ENCODE data around the gene CNTRL. TPM values are rescaled to one million over a fixed set of nuclear protein-coding genes. Genes with fewer than 3 reads are reported as not detected.
A peak's percentile ranks its signal among the peaks of the same experiment; 100 is the strongest.

CNTRL gene
- total RNA-seq, 3 donors from 2014 or later (not counting 1 experiment from before 2014, with no cell fraction given) = 59.1 to 74.3 (median 60.0) TPM

DNA sequence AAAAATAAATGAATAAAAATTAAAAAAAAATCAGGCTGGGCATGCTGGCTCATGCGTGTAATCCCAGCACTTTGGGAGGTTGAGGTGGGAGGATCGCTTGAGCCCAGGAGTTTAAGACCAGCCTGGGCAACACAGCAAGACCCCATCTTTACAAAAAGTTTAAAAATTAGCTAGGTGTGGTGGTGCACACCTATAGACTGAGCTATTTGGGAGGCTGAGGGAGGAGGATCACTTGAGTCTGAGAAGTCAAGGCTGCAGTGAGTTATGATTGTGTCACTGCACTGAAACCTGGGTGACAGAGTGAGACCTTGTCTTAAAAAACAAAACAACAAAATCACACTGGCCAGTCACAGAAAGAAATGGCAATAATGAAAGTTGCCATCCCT is 3.4 kb upstream of the CNTRL start:
- peak overlapping the region; percentile 79 for H3K27ac ChIP-seq (ENCODE audit: low read length)
- Mint-ChIP-seq H3K36me3 (no peaks in the 10 kb centered on the region), H3K27me3 (ENCODE audit: low read depth in 2 of 2) (no peaks in the 10 kb centered on the region), H3K9me3 (no peaks in the 10 kb centered on the region), H3K4me1 (peaks cover 34 to 42% of the 10 kb centered on the region in 2 donors), H3K27ac (peak overlapping the region; percentile 79 to 85), H3K4me3 (peak overlapping the region; percentile 93)
- intact Hi-C loops (cut with micrococcal nuclease) = no loop called here
- ATAC-seq (no peak), DNase-seq (peak in 1 of 2 donors; percentile 28)
- no peaks in the 10 kb centered on the region for H3K27me3 ChIP-seq (ENCODE audit: control insufficient read depth, insufficient read depth, low read length)
- TF ChIP-seq, protein P1, sequence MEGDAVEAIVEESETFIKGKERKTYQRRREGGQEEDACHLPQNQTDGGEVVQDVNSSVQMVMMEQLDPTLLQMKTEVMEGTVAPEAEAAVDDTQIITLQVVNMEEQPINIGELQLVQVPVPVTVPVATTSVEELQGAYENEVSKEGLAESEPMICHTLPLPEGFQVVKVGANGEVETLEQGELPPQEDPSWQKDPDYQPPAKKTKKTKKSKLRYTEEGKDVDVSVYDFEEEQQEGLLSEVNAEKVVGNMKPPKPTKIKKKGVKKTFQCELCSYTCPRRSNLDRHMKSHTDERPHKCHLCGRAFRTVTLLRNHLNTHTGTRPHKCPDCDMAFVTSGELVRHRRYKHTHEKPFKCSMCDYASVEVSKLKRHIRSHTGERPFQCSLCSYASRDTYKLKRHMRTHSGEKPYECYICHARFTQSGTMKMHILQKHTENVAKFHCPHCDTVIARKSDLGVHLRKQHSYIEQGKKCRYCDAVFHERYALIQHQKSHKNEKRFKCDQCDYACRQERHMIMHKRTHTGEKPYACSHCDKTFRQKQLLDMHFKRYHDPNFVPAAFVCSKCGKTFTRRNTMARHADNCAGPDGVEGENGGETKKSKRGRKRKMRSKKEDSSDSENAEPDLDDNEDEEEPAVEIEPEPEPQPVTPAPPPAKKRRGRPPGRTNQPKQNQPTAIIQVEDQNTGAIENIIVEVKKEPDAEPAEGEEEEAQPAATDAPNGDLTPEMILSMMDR (IDR thresholded peaks at IDR 0.05) = no peak
- no peaks in the 10 kb centered on the region for H3K36me3 ChIP-seq (ENCODE audit: control insufficient read depth, insufficient read depth, low read length)
- H3K4me3 ChIP-seq (ENCODE audit: low read length) = peak overlapping the region; percentile 48
- WGBS (ENCODE audit: insufficient coverage) = 100% methylated on average over 2 of the region's 2 CpGs
- H3K4me1 ChIP-seq (ENCODE audit: control insufficient read depth, insufficient read depth, low read length) = peaks cover 20% of the 10 kb centered on the region
- H3K9me3 ChIP-seq (ENCODE audit: control insufficient read depth, insufficient read depth, low read length) = no peaks in the 10 kb centered on the region

DNA sequence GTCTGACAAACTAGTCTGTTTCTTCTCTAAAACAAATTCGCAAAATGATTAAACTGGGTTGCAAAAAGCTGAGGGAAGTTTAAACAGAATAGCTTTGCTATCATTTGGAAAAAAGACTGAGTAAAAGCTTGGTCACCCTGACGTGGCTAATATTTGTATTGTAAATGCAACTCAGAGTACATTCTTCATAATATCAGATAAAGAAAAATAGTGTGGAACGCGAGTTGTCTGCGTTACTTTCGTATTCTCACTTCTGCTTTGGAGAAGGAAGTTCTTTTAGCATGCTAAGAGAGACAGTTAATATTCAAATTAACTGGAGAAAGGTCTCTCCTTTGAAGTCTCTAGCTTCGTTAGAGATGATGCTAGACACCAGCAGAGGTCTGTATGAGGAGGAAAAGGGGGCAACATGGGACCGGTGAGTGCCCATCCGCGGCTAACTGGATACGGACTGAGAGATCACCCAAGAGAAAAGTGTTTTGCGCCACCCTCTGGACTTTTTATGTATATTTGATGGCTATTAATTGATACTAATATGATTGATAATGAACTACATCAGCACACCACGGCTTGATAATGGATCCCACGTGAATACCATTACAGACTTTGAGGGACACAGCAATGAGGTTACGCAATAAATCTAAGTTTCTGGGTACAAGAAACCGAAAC is 2.9 kb upstream of the CNTRL start:
- DNase-seq (peak in 1 of 2 donors; percentile 69), ATAC-seq (peak; percentile 5 to 20 (median 19))
- H3K27me3 Mint-ChIP-seq (ENCODE audit: low read depth in 2 of 2) = no peaks in the 10 kb centered on the region
- TF ChIP-seq, protein P1 (IDR thresholded peaks at IDR 0.05) = peak; percentile 37
- H3K36me3 ChIP-seq (ENCODE audit: control insufficient read depth, insufficient read depth, low read length) = no peaks in the 10 kb centered on the region
- peaks cover 39 to 48% of the 10 kb centered on the region in 2 donors for H3K4me1 Mint-ChIP-seq
- peak overlapping the region; percentile 79 for H3K27ac ChIP-seq (ENCODE audit: low read length)
- no peaks in the 10 kb centered on the region for H3K9me3 ChIP-seq (ENCODE audit: control insufficient read depth, insufficient read depth, low read length)
- WGBS (ENCODE audit: insufficient coverage) = 9% methylated on average over 14 of the region's 16 CpGs
- peak overlapping the region; percentile 79 to 85 for H3K27ac Mint-ChIP-seq
- no peaks in the 10 kb centered on the region for H3K36me3 Mint-ChIP-seq
- peaks cover 20% of the 10 kb centered on the region for H3K4me1 ChIP-seq (ENCODE audit: control insufficient read depth, insufficient read depth, low read length)
- no peaks in the 10 kb centered on the region for H3K27me3 ChIP-seq (ENCODE audit: control insufficient read depth, insufficient read depth, low read length)
- intact Hi-C loops (cut with micrococcal nuclease) = no loop called here
- H3K4me3 ChIP-seq (ENCODE audit: low read length) = peak overlapping the region; percentile 48
- peak overlapping the region; percentile 93 for H3K4me3 Mint-ChIP-seq
- H3K9me3 Mint-ChIP-seq = no peaks in the 10 kb centered on the region

DNA sequence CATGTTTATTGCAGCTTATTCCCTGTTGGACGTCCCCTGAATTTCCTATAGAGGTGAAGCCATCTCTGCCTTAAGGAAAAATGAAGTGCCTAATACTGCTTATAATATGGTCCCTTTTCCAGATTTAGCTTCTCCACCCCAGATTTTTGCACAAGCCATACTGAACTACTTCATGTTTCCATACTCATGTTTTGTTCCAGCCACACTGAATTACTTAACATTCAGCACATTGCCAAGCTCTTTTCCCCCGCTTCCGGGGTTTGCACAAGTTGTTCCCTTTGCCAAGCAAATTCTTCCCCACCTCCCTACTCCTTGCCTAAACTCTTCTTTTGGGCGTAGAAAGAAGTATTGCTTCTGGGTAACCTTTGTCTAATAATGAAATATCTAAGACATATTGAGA is 1.7 kb upstream of the CNTRL start:
- TF ChIP-seq, protein P1 (IDR thresholded peaks at IDR 0.05) = no peak
- Mint-ChIP-seq H3K9me3 (no peaks in the 10 kb centered on the region), H3K4me3 (peak overlapping the region; percentile 100), H3K36me3 (no peaks in the 10 kb centered on the region), H3K27me3 (ENCODE audit: low read depth in 2 of 2) (no peaks in the 10 kb centered on the region), H3K4me1 (peaks cover 44 to 53% of the 10 kb centered on the region in 2 donors), H3K27ac (peak overlapping the region in 1 of 2 donors; percentile 95)
- DNase-seq (no peak), ATAC-seq (no peak)
- Histone ChIP-seq H3K4me1 (ENCODE audit: control insufficient read depth, insufficient read depth, low read length) (peaks cover 20% of the 10 kb centered on the region), H3K36me3 (ENCODE audit: control insufficient read depth, insufficient read depth, low read length) (no peaks in the 10 kb centered on the region), H3K27me3 (ENCODE audit: control insufficient read depth, insufficient read depth, low read length) (no peaks in the 10 kb centered on the region), H3K9me3 (ENCODE audit: control insufficient read depth, insufficient read depth, low read length) (no peaks in the 10 kb centered on the region), H3K27ac (ENCODE audit: low read length) (no peak overlapping the region), H3K4me3 (ENCODE audit: low read length) (no peak overlapping the region)
- intact Hi-C loops (cut with micrococcal nuclease) = no loop called here
- 71% methylated on average over 3 of the region's 4 CpGs for WGBS (ENCODE audit: insufficient coverage)

Data from natural killer cell (primary cell).